ENCODE measurements around the gene HDAC4.

- TF ChIP-seq ZNF274 (IDR thresholded peaks at IDR 0.05; ENCODE audit: low read depth, low read length) (no peak), YY1 (IDR thresholded peaks at IDR 0.05; ENCODE audit: insufficient read depth, insufficient read length) (no peak), SUZ12 (IDR thresholded peaks at IDR 0.05; ENCODE audit: extremely low read depth, insufficient read depth, insufficient read length) (no peak)
These were observed 29.7 kb downstream of the HDAC4 start for GRCh38 chr2:239370876-239371725.
